ENCODE results near the gene OR6C1. TPM values are rescaled to one million over a fixed set of nuclear protein-coding genes. Genes with fewer than 3 reads are reported as not detected.
"Not testable (repeated sequence)": the region's sequence is repeated elsewhere in the genome, so short reads cannot be mapped to it uniquely, and the experiment has no call there.

Gene OR6C1
- total RNA-seq (2014; rRNA removed; shearing (Covaris generic)), result not detected in 2 replicates

- DNase-seq (ENCODE audit: low read depth in 1 of 2, low spot score in 2 of 2), result no peak
- Histone ChIP-seq H3K27ac (no peak within 1 kb of the TSS), H3K27me3 (replicated peaks) (no peaks in the 10 kb centered on the region), H3K4me1 (replicated peaks) (no peaks in the 10 kb centered on the region), H3K4me3 (no peak within 1 kb of the TSS), H3K9me3 (replicated peaks) (no peaks in the 10 kb centered on the region), H3K36me3 (no peaks in the 10 kb centered on the region)
Observed at GRCh38 chr12:55314043-55314442, at the start of gene OR6C1. Gene OR6C1, plus strand, starts transcription at chr12:55314343. Its CDS starts 6,257 bp downstream, at chr12:55320600.

GRCh38 chr12:55280991-55281390, 33.2 kb upstream of the OR6C1 start:
- Histone ChIP-seq H3K4me1 (replicated peaks) (no peaks in the 10 kb centered on the region), H3K27me3 (replicated peaks) (no peaks in the 10 kb centered on the region), H3K9me3 (replicated peaks) (no peaks in the 10 kb centered on the region), H3K27ac (no peak overlapping the region), H3K4me3 (no peak overlapping the region), H3K36me3 (no peaks in the 10 kb centered on the region)
- no peak for DNase-seq (ENCODE audit: low read depth in 1 of 2, low spot score in 2 of 2)

GRCh38 chr12:55289999-55290398, 24.1 kb upstream of the OR6C1 start:
- no peak overlapping the region for H3K27ac ChIP-seq
- no peak for DNase-seq (ENCODE audit: low read depth in 1 of 2, low spot score in 2 of 2)
- H3K4me3 ChIP-seq, result no peak overlapping the region
- no peaks in the 10 kb centered on the region for H3K36me3 ChIP-seq
- H3K27me3 ChIP-seq (replicated peaks), result no peaks in the 10 kb centered on the region
- H3K4me1 ChIP-seq (replicated peaks), result no peaks in the 10 kb centered on the region
- H3K9me3 ChIP-seq (replicated peaks), result no peaks in the 10 kb centered on the region

GRCh38 chr12:55296469-55296868, 17.7 kb upstream of the OR6C1 start, which contains the start of gene OR6C6:
Gene OR6C6, minus strand, starts transcription at chr12:55296569. Its CDS starts 1,337 bp downstream, at chr12:55295232.
- H3K9me3 ChIP-seq (replicated peaks), result no peaks in the 10 kb centered on the region
- no peak for DNase-seq (ENCODE audit: low read depth in 1 of 2, low spot score in 2 of 2)
- no peaks in the 10 kb centered on the region for H3K4me1 ChIP-seq (replicated peaks)

GRCh38 chr12:55320201-55320600, 6.1 kb downstream of the OR6C1 start:
- DNase-seq (ENCODE audit: low read depth in 1 of 2, low spot score in 2 of 2), result no peak
- Histone ChIP-seq H3K4me3 (no peak overlapping the region), H3K27ac (no peak overlapping the region), H3K9me3 (replicated peaks) (no peaks in the 10 kb centered on the region), H3K4me1 (replicated peaks) (no peaks in the 10 kb centered on the region), H3K27me3 (replicated peaks) (no peaks in the 10 kb centered on the region), H3K36me3 (no peaks in the 10 kb centered on the region)

More at GRCh38 chr12:55296469-55296868, 17.7 kb upstream of the OR6C1 start, which contains the start of gene OR6C6:
- Histone ChIP-seq H3K27ac (no peak within 1 kb of the TSS), H3K36me3 (no peaks in the 10 kb centered on the region), H3K4me3 (no peak within 1 kb of the TSS), H3K27me3 (replicated peaks) (no peaks in the 10 kb centered on the region)

- H3K4me3 ChIP-seq; DNase-seq (ENCODE audit: low read depth in 1 of 2, low spot score in 2 of 2); H3K9me3 ChIP-seq (replicated peaks); H3K36me3 ChIP-seq; H3K27me3 ChIP-seq (replicated peaks); H3K4me1 ChIP-seq (replicated peaks); H3K27ac ChIP-seq: not testable (repeated sequence)
Observed at GRCh38 chr12:55325801-55326200, 11.7 kb downstream of the OR6C1 start.

- Histone ChIP-seq H3K36me3 (no peaks in the 10 kb centered on the region), H3K4me3 (no peak within 1 kb of the TSS), H3K4me1 (replicated peaks) (no peaks in the 10 kb centered on the region), H3K9me3 (replicated peaks) (no peaks in the 10 kb centered on the region), H3K27ac (no peak within 1 kb of the TSS), H3K27me3 (replicated peaks) (peaks cover 3% of the 10 kb centered on the region; the same call in 1 of the 2 replicates)
- DNase-seq (ENCODE audit: low read depth in 1 of 2, low spot score in 2 of 2), result no peak
Observed at GRCh38 chr12:55330446-55330845, 16.3 kb downstream of the OR6C1 start, which contains the start of gene OR6C3. Gene OR6C3, plus strand, starts transcription at chr12:55330746. Its CDS starts 955 bp downstream, at chr12:55331701.

GRCh38 chr12:55336002-55336401, 21.9 kb downstream of the OR6C1 start:
- no peak overlapping the region for H3K27ac ChIP-seq
- H3K27me3 ChIP-seq (replicated peaks), result peaks cover 3% of the 10 kb centered on the region; the same call in 1 of the 2 replicates
- H3K4me1 ChIP-seq (replicated peaks), result no peaks in the 10 kb centered on the region
- H3K36me3 ChIP-seq, result no peaks in the 10 kb centered on the region
- DNase-seq (ENCODE audit: low read depth in 1 of 2, low spot score in 2 of 2), result no peak
- H3K4me3 ChIP-seq, result no peak overlapping the region
- H3K9me3 ChIP-seq (replicated peaks), result no peaks in the 10 kb centered on the region

- H3K4me1 ChIP-seq (replicated peaks); H3K4me3 ChIP-seq; H3K9me3 ChIP-seq (replicated peaks); H3K27ac ChIP-seq; H3K27me3 ChIP-seq (replicated peaks); H3K36me3 ChIP-seq; DNase-seq (ENCODE audit: low read depth in 1 of 2, low spot score in 2 of 2): not testable (repeated sequence)
Observed at GRCh38 chr12:55355338-55355737, 41.2 kb downstream of the OR6C1 start.

- Histone ChIP-seq H3K4me1 (replicated peaks) (no peaks in the 10 kb centered on the region), H3K27ac (no peak within 1 kb of the TSS), H3K27me3 (replicated peaks) (no peaks in the 10 kb centered on the region), H3K9me3 (replicated peaks) (no peaks in the 10 kb centered on the region), H3K36me3 (no peaks in the 10 kb centered on the region), H3K4me3 (no peak within 1 kb of the TSS)
- DNase-seq (ENCODE audit: low read depth in 1 of 2, low spot score in 2 of 2), result no peak
Observed at GRCh38 chr12:55362675-55363074, 48.5 kb downstream of the OR6C1 start, which contains the start of gene OR6C75. Gene OR6C75, plus strand, starts transcription at chr12:55362975. Its CDS starts 2,136 bp downstream, at chr12:55365111.

GRCh38 chr12:55365086-55365485, 50.9 kb downstream of the OR6C1 start:
- H3K36me3 ChIP-seq, result no peaks in the 10 kb centered on the region
- H3K27me3 ChIP-seq (replicated peaks), result no peaks in the 10 kb centered on the region
- H3K27ac ChIP-seq, result no peak overlapping the region
- H3K9me3 ChIP-seq (replicated peaks), result no peaks in the 10 kb centered on the region
- no peak overlapping the region for H3K4me3 ChIP-seq
- no peaks in the 10 kb centered on the region for H3K4me1 ChIP-seq (replicated peaks)
- DNase-seq (ENCODE audit: low read depth in 1 of 2, low spot score in 2 of 2), result no peak

Other genes with a start within 250 kb of the OR6C1 start
- not detected in 2 replicates for gene OR9K2, start 187.9 kb upstream of the OR6C1 start, total RNA-seq (2014; rRNA removed; shearing (Covaris generic))
- gene OR10A7, start 93.3 kb upstream of the OR6C1 start, total RNA-seq (2014; rRNA removed; shearing (Covaris generic)), result not detected in 2 replicates
- gene OR6C74, start 69.7 kb upstream of the OR6C1 start, total RNA-seq (2014; rRNA removed; shearing (Covaris generic)), result not detected in 2 replicates
- not detected in 2 replicates for gene OR6C6, start 17.8 kb upstream of the OR6C1 start, total RNA-seq (2014; rRNA removed; shearing (Covaris generic))
- not detected in 2 replicates for gene OR6C3, start 16.4 kb downstream of the OR6C1 start, total RNA-seq (2014; rRNA removed; shearing (Covaris generic))
- gene OR6C75, start 48.6 kb downstream of the OR6C1 start, total RNA-seq (2014; rRNA removed; shearing (Covaris generic)), result not detected in 2 replicates
- not detected in 2 replicates for gene OR6C65, start 86.2 kb downstream of the OR6C1 start, total RNA-seq (2014; rRNA removed; shearing (Covaris generic))
- not detected in 2 replicates for gene OR6C76, start 111.9 kb downstream of the OR6C1 start, total RNA-seq (2014; rRNA removed; shearing (Covaris generic))
- not detected in 2 replicates for gene OR6C2, start 129.7 kb downstream of the OR6C1 start, total RNA-seq (2014; rRNA removed; shearing (Covaris generic))
- not detected in 2 replicates for gene OR6C70, start 155.8 kb downstream of the OR6C1 start, total RNA-seq (2014; rRNA removed; shearing (Covaris generic))
- gene OR6C68, start 178.0 kb downstream of the OR6C1 start, total RNA-seq (2014; rRNA removed; shearing (Covaris generic)), result not detected in 2 replicates
- gene OR6C4, start 235.3 kb downstream of the OR6C1 start, total RNA-seq (2014; rRNA removed; shearing (Covaris generic)), result not detected in 2 replicates